ENCODE results near the gene ARL16.

GRCh38 chr17:81659038-81659437, 24.6 kb downstream of the ARL16 start:
- no peak for TF ChIP-seq RBBP5 (IDR thresholded peaks at IDR 0.05; ENCODE audit: borderline replicate concordance, low read depth, low read length)
- TF ChIP-seq EZH2 (IDR thresholded peaks at IDR 0.05; ENCODE audit: low read depth, low read length, severe bottlenecking) = no peak
- no peak for TF ChIP-seq RAD21 (IDR thresholded peaks at IDR 0.05 in 1 of 2, conservative IDR thresholded peaks at IDR 0.05 in 1 of 2; ENCODE audit: low read depth in 2 of 2, low read length in 2 of 2)
- TF ChIP-seq POLR2A (IDR thresholded peaks at IDR 0.05; ENCODE audit: control extremely low read depth in 1 of 2, low read depth in 2 of 2, low read length in 2 of 2) = no peak
- no peak for TF ChIP-seq RFX5 (IDR thresholded peaks at IDR 0.05; ENCODE audit: borderline replicate concordance, low read depth, low read length)
- TF ChIP-seq EGR1 (IDR thresholded peaks at IDR 0.05; ENCODE audit: borderline replicate concordance, low read depth, low read length) = no peak
- TF ChIP-seq ATF3 (IDR thresholded peaks at IDR 0.05; ENCODE audit: insufficient read depth, low read depth, low read length) = no peak
- TF ChIP-seq YY1 (IDR thresholded peaks at IDR 0.05; ENCODE audit: low read depth, low read length) = no peak
- no peak for TF ChIP-seq CHD7 (IDR thresholded peaks at IDR 0.05; ENCODE audit: insufficient replicate concordance, low read length)
- TF ChIP-seq CTCF (IDR thresholded peaks at IDR 0.05; ENCODE audit: control extremely low read depth in 1 of 3, insufficient read depth in 1 of 3, low read depth in 1 of 3, low read length in 3 of 3) = no peak
